ENCODE measurements around the gene MEST. TPM values are rescaled to one million over a fixed set of nuclear protein-coding genes. Genes with fewer than 3 reads are reported as not detected.

MEST gene
- total and polyA plus RNA-seq, 2 donors (not counting 3 experiments of a cell fraction or from before 2014, with no cell fraction given), result 46.7 to 52.6 TPM

GRCh38 chr7:130461272-130461671 lies 30.6 kb upstream of the MEST start:
- CTCF ChIA-PET, result no interaction called here
- Histone ChIP-seq H3K9me3 (replicated peaks; ENCODE audit: control insufficient read depth, insufficient read depth, low read length) (no peaks in the 10 kb centered on the region), H4K20me1 (replicated peaks; ENCODE audit: control insufficient read depth, extremely low read depth, insufficient read depth, low read length) (no peaks in the 10 kb centered on the region), H3K27me3 (ENCODE audit: control insufficient read depth in 2 of 2, insufficient read depth in 2 of 2, low read length in 2 of 2) (peaks cover 3% of the 10 kb centered on the region in 2 experiments), H3K36me3 (ENCODE audit: control insufficient read depth in 2 of 2, extremely low read depth in 1 of 2, insufficient read depth in 2 of 2, low read length in 2 of 2) (no peaks in the 10 kb centered on the region), H2AFZ (ENCODE audit: low read depth, low read length) (no peak overlapping the region), H3K4me2 (ENCODE audit: insufficient read depth, low read length) (no peak overlapping the region), H3K9me1 (replicated peaks; ENCODE audit: control insufficient read depth, extremely low read depth, insufficient read depth, low read length) (no peaks in the 10 kb centered on the region), H3K4me1 (ENCODE audit: control insufficient read depth, extremely low read depth, insufficient read depth, low read length) (no peaks in the 10 kb centered on the region), H3K9ac (replicated peaks; ENCODE audit: extremely low read depth, insufficient read depth, low read length) (no peak overlapping the region), H3K27ac (ENCODE audit: insufficient read depth, low read depth, low read length) (no peak overlapping the region), H3K4me3 (replicated peaks in 1 of 3; ENCODE audit: insufficient read depth in 1 of 3, low read depth in 1 of 3, low read length in 3 of 3) (no peak overlapping the region), H3K79me2 (ENCODE audit: control insufficient read depth, insufficient read depth, low read length) (no peaks in the 10 kb centered on the region)
- POLR2A ChIA-PET, result no interaction called here
- BruUV-seq (replicated peaks), result no TSS peak
- TF ChIP-seq, protein P1, sequence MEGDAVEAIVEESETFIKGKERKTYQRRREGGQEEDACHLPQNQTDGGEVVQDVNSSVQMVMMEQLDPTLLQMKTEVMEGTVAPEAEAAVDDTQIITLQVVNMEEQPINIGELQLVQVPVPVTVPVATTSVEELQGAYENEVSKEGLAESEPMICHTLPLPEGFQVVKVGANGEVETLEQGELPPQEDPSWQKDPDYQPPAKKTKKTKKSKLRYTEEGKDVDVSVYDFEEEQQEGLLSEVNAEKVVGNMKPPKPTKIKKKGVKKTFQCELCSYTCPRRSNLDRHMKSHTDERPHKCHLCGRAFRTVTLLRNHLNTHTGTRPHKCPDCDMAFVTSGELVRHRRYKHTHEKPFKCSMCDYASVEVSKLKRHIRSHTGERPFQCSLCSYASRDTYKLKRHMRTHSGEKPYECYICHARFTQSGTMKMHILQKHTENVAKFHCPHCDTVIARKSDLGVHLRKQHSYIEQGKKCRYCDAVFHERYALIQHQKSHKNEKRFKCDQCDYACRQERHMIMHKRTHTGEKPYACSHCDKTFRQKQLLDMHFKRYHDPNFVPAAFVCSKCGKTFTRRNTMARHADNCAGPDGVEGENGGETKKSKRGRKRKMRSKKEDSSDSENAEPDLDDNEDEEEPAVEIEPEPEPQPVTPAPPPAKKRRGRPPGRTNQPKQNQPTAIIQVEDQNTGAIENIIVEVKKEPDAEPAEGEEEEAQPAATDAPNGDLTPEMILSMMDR (IDR thresholded peaks at IDR 0.05; ENCODE audit: extremely low read depth in 1 of 2, insufficient read depth in 1 of 2, low read depth in 1 of 2, low read length in 2 of 2), result no peak
- no peak for TF ChIP-seq EZH2 (IDR thresholded peaks at IDR 0.05; ENCODE audit: borderline replicate concordance, low read depth, low read length, severe bottlenecking)
- no peak for TF ChIP-seq MYC (IDR thresholded peaks at IDR 0.05; ENCODE audit: low read depth, low read length)
- TF ChIP-seq GATA2 (IDR thresholded peaks at IDR 0.05; ENCODE audit: insufficient read depth, insufficient read length, low read depth, low read length), result no peak
- TF ChIP-seq POLR2A (IDR thresholded peaks at IDR 0.05; ENCODE audit: low read depth, low read length), result no peak
- TF ChIP-seq, protein P2, sequence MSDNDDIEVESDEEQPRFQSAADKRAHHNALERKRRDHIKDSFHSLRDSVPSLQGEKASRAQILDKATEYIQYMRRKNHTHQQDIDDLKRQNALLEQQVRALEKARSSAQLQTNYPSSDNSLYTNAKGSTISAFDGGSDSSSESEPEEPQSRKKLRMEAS (IDR thresholded peaks at IDR 0.05; ENCODE audit: insufficient read depth, insufficient read length), result no peak
- no peak for TF ChIP-seq POLR2AphosphoS5 (IDR thresholded peaks at IDR 0.05; ENCODE audit: insufficient read depth, low read depth, low read length)
- TF ChIP-seq JUN (IDR thresholded peaks at IDR 0.05; ENCODE audit: borderline replicate concordance, insufficient read depth, insufficient read length, low read depth), result no peak
- TF ChIP-seq FOS (IDR thresholded peaks at IDR 0.05; ENCODE audit: borderline replicate concordance, insufficient read depth, low read length), result no peak
- dilution Hi-C loops (cut with MboI; ENCODE audit: extremely low pct_ligation_motif_present, low sequenced_read_pairs) (no loop called here), intact Hi-C loops (cut with micrococcal nuclease) (no loop called here)
- DNase-seq (ENCODE audit: low read depth, low spot score) (no peak), FAIRE-seq (no peak)
